Adrenal gland (tissue), 5 donors: Measurements from ENCODE around the gene CEP70.

ENCODE experiments used
- CTCF ChIP-seq, 6 experiments: fragments of 450-650 bp in 4 of 6; fragments of 200-600 bp in 2 of 6; sonication (generic) in 1 of 6; IDR thresholded peaks; 1 replicate in 5 of 6; 2 replicates in 1 of 6; pipeline versions ENCODE4 v1.5.1 to v1.8.0; 2016 to 2021; ENCODE audit warnings: antibody characterized with exemption in 6 of 6, mild to moderate bottlenecking in 2 of 6, moderate library complexity in 1 of 6
- POLR2A ChIP-seq, 2 donors: fragments of 450-650 bp; IDR thresholded peaks; one replicate each; pipeline ENCODE4 v1.6.1; 2017; ENCODE audit warnings: antibody characterized with exemption in 2 of 2, mild to moderate bottlenecking in 2 of 2, moderate library complexity in 1 of 2
- donor health status: DM: no; HTN: no; CAD: no.

GRCh38 chr3:138591392-138591791 lies 2.7 kb downstream of the CEP70 start:
- TF ChIP-seq POLR2A (IDR thresholded peaks at IDR 0.05) (no peak), CTCF (IDR thresholded peaks at IDR 0.05) (no peak)
